HG03159 (cell line): ENCODE data around the gene NEU3.
"Not testable (repeated sequence)": the region's sequence is repeated elsewhere in the genome, so short reads cannot be mapped to it uniquely, and the experiment has no call there.

Source experiments
- ATAC-seq: cut with Tn5 transposase; IDR thresholded peaks from one replicate; pipeline ENCODE4 v1.9.1; 2021; ENCODE audit warnings: mild to moderate bottlenecking, moderate library complexity; ENCODE audit not compliant: unreplicated experiment

Gene NEU3

GRCh38 chr11:74981888-74982287, 6.8 kb upstream of the NEU3 start:
- ATAC-seq: no peak

GRCh38 chr11:74984070-74984469, 4.7 kb upstream of the NEU3 start:
- ATAC-seq: no peak

- no peak for ATAC-seq
Measured at GRCh38 chr11:74984730-74985129, 4.0 kb upstream of the NEU3 start.

- peak; percentile 13 for ATAC-seq
Measured at GRCh38 chr11:74989260-74989638, 516 bp downstream of the NEU3 start.

GRCh38 chr11:74990150-74990549, 1.4 kb downstream of the NEU3 start:
- ATAC-seq: not testable (repeated sequence)

GRCh38 chr11:74990941-74991340, 2.2 kb downstream of the NEU3 start:
- no peak for ATAC-seq

- no peak for ATAC-seq
Measured at GRCh38 chr11:74992852-74993251, 4.1 kb downstream of the NEU3 start.

GRCh38 chr11:75000975-75001354, 12.2 kb downstream of the NEU3 start:
- ATAC-seq: no peak

GRCh38 chr11:75001686-75002085, 13.0 kb downstream of the NEU3 start:
- no peak for ATAC-seq

GRCh38 chr11:75002516-75002915, 13.8 kb downstream of the NEU3 start:
- ATAC-seq: no peak

GRCh38 chr11:75004215-75004614, 15.5 kb downstream of the NEU3 start:
- ATAC-seq: no peak

GRCh38 chr11:75011357-75011756, 22.6 kb downstream of the NEU3 start:
- no peak for ATAC-seq

GRCh38 chr11:75011872-75012271, 23.1 kb downstream of the NEU3 start:
- ATAC-seq: no peak

GRCh38 chr11:75013051-75013450, 24.3 kb downstream of the NEU3 start:
- no peak for ATAC-seq

GRCh38 chr11:75014129-75014528, 25.4 kb downstream of the NEU3 start:
- no peak for ATAC-seq

GRCh38 chr11:75019200-75019599, 30.5 kb downstream of the NEU3 start:
- ATAC-seq: not testable (repeated sequence)

GRCh38 chr11:75020328-75020727, 31.6 kb downstream of the NEU3 start:
- ATAC-seq: not testable (repeated sequence)

- peak; percentile 58 for ATAC-seq
Measured at GRCh38 chr11:75022296-75022695, 33.6 kb downstream of the NEU3 start.

GRCh38 chr11:75022759-75023396, 34.1 kb downstream of the NEU3 start:
- ATAC-seq: peak; percentile 76

GRCh38 chr11:75023446-75024067, 34.8 kb downstream of the NEU3 start:
- ATAC-seq: no peak

GRCh38 chr11:75024068-75024449, 35.3 kb downstream of the NEU3 start:
- ATAC-seq: no peak

- ATAC-seq: no peak
Measured at GRCh38 chr11:75024764-75025211, 36.1 kb downstream of the NEU3 start.

- ATAC-seq: no peak
Measured at GRCh38 chr11:75025561-75025960, 36.8 kb downstream of the NEU3 start.
